Natural killer cell (primary cell): ENCODE results near the gene ITGA6. TPM values are rescaled to one million over a fixed set of nuclear protein-coding genes. Genes with fewer than 3 reads are reported as not detected.
"Not testable (repeated sequence)": the region's sequence is repeated elsewhere in the genome, so short reads cannot be mapped to it uniquely, and the experiment has no call there.

ENCODE experiments used
- ATAC-seq, 3 donors: fragments of 150-1000 bp in 2 of 3; fragments of 200-7000 bp in 1 of 3; cut with Tn5 transposase; 1 replicate in 1 of 3; 2 replicates in 2 of 3; pipeline ENCODE4 v1.10.0; 2021; ENCODE audit warnings: mild to moderate bottlenecking in 2 of 3, moderate library complexity in 2 of 3
- DNase-seq, 2 donors: peaks; one replicate each; pipeline versions ENCODE4 v3.0.0 to v3.0.0-alpha.2; 2013 to 2021; ENCODE audit warnings: mixed read lengths in 1 of 2
- H3K27ac ChIP-seq: one replicate; pipeline ENCODE4 v1.5.1; 2013; ENCODE audit warnings: mild to moderate bottlenecking, low read length
- H3K27me3 ChIP-seq: one replicate; pipeline ENCODE4 v1.6.1; 2013; ENCODE audit warnings: low read length; ENCODE audit not compliant: control insufficient read depth, insufficient read depth
- H3K36me3 ChIP-seq: one replicate; pipeline ENCODE4 v1.6.1; 2013; ENCODE audit warnings: low read length; ENCODE audit not compliant: control insufficient read depth, insufficient read depth
- H3K4me1 ChIP-seq: one replicate; pipeline ENCODE4 v1.6.1; 2013; ENCODE audit warnings: low read length; ENCODE audit not compliant: control insufficient read depth, insufficient read depth
- H3K4me3 ChIP-seq: one replicate; pipeline ENCODE4 v1.5.1; 2013; ENCODE audit warnings: low read length
- H3K9me3 ChIP-seq: one replicate; pipeline ENCODE4 v1.6.1; 2013; ENCODE audit warnings: low read length; ENCODE audit not compliant: control insufficient read depth, insufficient read depth
- H3K27ac Mint-ChIP-seq, 2 donors: one replicate each; pipeline ENCODE4 v1.8.0; 2022; ENCODE audit warnings: mild to moderate bottlenecking in 2 of 2, mixed read lengths in 2 of 2, moderate library complexity in 1 of 2
- H3K27me3 Mint-ChIP-seq, 2 donors: one replicate each; pipeline ENCODE4 v1.8.0; 2022; ENCODE audit warnings: low read depth in 2 of 2, mixed read lengths in 2 of 2
- H3K36me3 Mint-ChIP-seq: one replicate; pipeline ENCODE4 v1.8.0; 2022; ENCODE audit warnings: mixed read lengths
- H3K4me1 Mint-ChIP-seq, 2 donors: one replicate each; pipeline ENCODE4 v1.8.0; 2022; ENCODE audit warnings: mixed read lengths in 2 of 2
- H3K4me3 Mint-ChIP-seq: one replicate; pipeline ENCODE4 v1.8.0; 2022; ENCODE audit warnings: mild to moderate bottlenecking, moderate library complexity, mixed read lengths
- H3K9me3 Mint-ChIP-seq, 2 donors: one replicate each; pipeline ENCODE4 v1.8.0; 2022; ENCODE audit warnings: mixed read lengths in 2 of 2
- CTCF ChIP-seq: fragments of 200-600 bp; IDR thresholded peaks from one replicate; pipeline ENCODE4 v1.8.0; 2022; ENCODE audit warnings: antibody characterized with exemption
- WGBS: methylation state at CpG from one replicate; pipeline ENCODE4 v1.1.7; 2013; ENCODE audit warnings: missing lambda C conversion rate; ENCODE audit not compliant: insufficient coverage; 5-methylcytosine and 5-hydroxymethylcytosine counted together
- intact Hi-C: fragments of 100-400 bp; cut with micrococcal nuclease; formaldehyde crosslinking; loops from one replicate; pipeline ENCODE4 v1.14.2; 2022
- total RNA-seq, 4 donors: library from RNA; stranded (reverse); fragments of 120-200 nt in 1 of 4; gene quantifications; one replicate each; pipeline versions ENCODE4 v1.2.3 to v1.2.4, GENCODE V29; 2013 to 2022

ITGA6 gene
- total RNA-seq, 3 donors from 2014 or later (not counting 1 experiment from before 2014, with no cell fraction given): 34.0 to 52.8 (median 38.3) TPM

- WGBS: 100% methylated on average over 1 of the region's 1 CpG
- H3K4me3 Mint-ChIP-seq: no peak overlapping the region
- no peaks in the 10 kb centered on the region for H3K27me3 Mint-ChIP-seq
- peaks cover 0 to 4% of the 10 kb centered on the region in 2 donors for H3K9me3 Mint-ChIP-seq
- Histone ChIP-seq H3K36me3 (no peaks in the 10 kb centered on the region), H3K27ac (no peak overlapping the region), H3K4me1 (no peaks in the 10 kb centered on the region), H3K9me3 (peaks cover 15% of the 10 kb centered on the region), H3K4me3 (no peak overlapping the region), H3K27me3 (no peaks in the 10 kb centered on the region)
- ATAC-seq (no peak), DNase-seq (no peak)
- H3K36me3 Mint-ChIP-seq: peaks cover 16% of the 10 kb centered on the region
- no peak for TF ChIP-seq CTCF
- no peak overlapping the region for H3K27ac Mint-ChIP-seq
- intact Hi-C loops: no loop called here
- no peaks in the 10 kb centered on the region for H3K4me1 Mint-ChIP-seq
Measured at GRCh38 chr2:172533687-172534086, 106.3 kb downstream of the ITGA6 start.

GRCh38 chr2:172535119-172535518, 107.7 kb downstream of the ITGA6 start:
- no peaks in the 10 kb centered on the region for H3K27me3 ChIP-seq
- intact Hi-C loops: no loop called here
- H3K4me3 Mint-ChIP-seq: no peak overlapping the region
- H3K36me3 ChIP-seq: no peaks in the 10 kb centered on the region
- H3K4me1 Mint-ChIP-seq: no peaks in the 10 kb centered on the region
- 93% methylated on average over 2 of the region's 3 CpGs for WGBS
- DNase-seq: no peak
- H3K27me3 Mint-ChIP-seq: no peaks in the 10 kb centered on the region
- TF ChIP-seq CTCF: no peak
- no peak for ATAC-seq
- H3K36me3 Mint-ChIP-seq: peaks cover 5% of the 10 kb centered on the region
- H3K27ac ChIP-seq: no peak overlapping the region
- H3K9me3 ChIP-seq: peaks cover 24% of the 10 kb centered on the region
- H3K4me3 ChIP-seq: no peak overlapping the region
- H3K4me1 ChIP-seq: no peaks in the 10 kb centered on the region
- no peaks in the 10 kb centered on the region for H3K9me3 Mint-ChIP-seq
- H3K27ac Mint-ChIP-seq: no peak overlapping the region

GRCh38 chr2:172537851-172538250, 110.5 kb downstream of the ITGA6 start:
- H3K27me3 ChIP-seq, DNase-seq, H3K4me1 Mint-ChIP-seq, H3K4me1 ChIP-seq, H3K4me3 ChIP-seq, H3K27ac ChIP-seq, H3K36me3 Mint-ChIP-seq, H3K27me3 Mint-ChIP-seq, H3K9me3 Mint-ChIP-seq, H3K36me3 ChIP-seq, H3K27ac Mint-ChIP-seq, H3K4me3 Mint-ChIP-seq, intact Hi-C loops, ATAC-seq: not testable (repeated sequence)
- WGBS: 98% methylated on average over 17 of the region's 37 CpGs
- peaks cover 24% of the 10 kb centered on the region for H3K9me3 ChIP-seq

GRCh38 chr2:172539767-172540166, 112.4 kb downstream of the ITGA6 start:
- Histone ChIP-seq H3K36me3 (no peaks in the 10 kb centered on the region), H3K27me3 (no peaks in the 10 kb centered on the region)

More at GRCh38 chr2:172539767-172540166, 112.4 kb downstream of the ITGA6 start:
- Mint-ChIP-seq H3K9me3 (no peaks in the 10 kb centered on the region), H3K4me3 (no peak overlapping the region), H3K4me1 (peaks cover 0 to 4% of the 10 kb centered on the region in 2 donors), H3K27ac (no peak overlapping the region), H3K36me3 (no peaks in the 10 kb centered on the region), H3K27me3 (peaks cover 0 to 8% of the 10 kb centered on the region in 2 donors)
- Histone ChIP-seq H3K9me3 (peaks cover 16% of the 10 kb centered on the region), H3K27ac (no peak overlapping the region), H3K4me3 (no peak overlapping the region), H3K4me1 (no peaks in the 10 kb centered on the region)
- ATAC-seq: no peak
- TF ChIP-seq CTCF: no peak
- WGBS: 92% methylated on average over 3 of the region's 4 CpGs
- no peak for DNase-seq
- intact Hi-C loops: no loop called here
